Activated CD4-positive, CD25-positive, alpha-beta regulatory T cell treated with anti-CD3 and anti-CD28 coated beads, Interleukin-2, amount 50 U/mL, for 16 hours (primary cell): ENCODE measurements around the gene TRIM10.
"Not testable (repeated sequence)": the region's sequence is repeated elsewhere in the genome, so short reads cannot be mapped to it uniquely, and the experiment has no call there.

Experiments
- DNase-seq: peaks from one replicate; pipeline ENCODE4 v3.0.0-alpha.2; 2020; ENCODE audit warnings: low read depth, low spot score

TRIM10 gene

GRCh38 chr6:30129265-30130178 is 31.5 kb downstream of the TRIM10 start:
- DNase-seq, result no peak

- no peak for DNase-seq
These were observed 33.5 kb downstream of the TRIM10 start for GRCh38 chr6:30127238-30128093.

DNA sequence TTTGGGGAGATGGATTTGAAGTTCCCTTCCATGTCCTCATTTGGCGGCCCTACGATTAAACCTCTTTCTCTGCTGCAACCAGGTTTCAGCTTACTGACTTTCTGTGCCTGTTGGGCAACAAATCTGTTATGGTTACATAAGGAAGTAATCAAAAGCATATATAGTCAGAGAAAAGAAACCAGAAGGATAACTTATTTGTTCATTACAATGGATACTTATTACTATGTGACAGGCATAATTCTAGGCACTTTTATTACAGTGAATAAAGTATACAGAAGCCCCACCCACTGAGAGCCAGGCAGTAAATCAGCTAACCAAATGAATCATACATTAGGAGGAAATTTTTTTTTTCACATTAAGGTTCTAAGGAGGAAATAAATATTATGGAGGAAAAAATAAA is 38.5 kb downstream of the TRIM10 start:
- no peak for DNase-seq

DNA sequence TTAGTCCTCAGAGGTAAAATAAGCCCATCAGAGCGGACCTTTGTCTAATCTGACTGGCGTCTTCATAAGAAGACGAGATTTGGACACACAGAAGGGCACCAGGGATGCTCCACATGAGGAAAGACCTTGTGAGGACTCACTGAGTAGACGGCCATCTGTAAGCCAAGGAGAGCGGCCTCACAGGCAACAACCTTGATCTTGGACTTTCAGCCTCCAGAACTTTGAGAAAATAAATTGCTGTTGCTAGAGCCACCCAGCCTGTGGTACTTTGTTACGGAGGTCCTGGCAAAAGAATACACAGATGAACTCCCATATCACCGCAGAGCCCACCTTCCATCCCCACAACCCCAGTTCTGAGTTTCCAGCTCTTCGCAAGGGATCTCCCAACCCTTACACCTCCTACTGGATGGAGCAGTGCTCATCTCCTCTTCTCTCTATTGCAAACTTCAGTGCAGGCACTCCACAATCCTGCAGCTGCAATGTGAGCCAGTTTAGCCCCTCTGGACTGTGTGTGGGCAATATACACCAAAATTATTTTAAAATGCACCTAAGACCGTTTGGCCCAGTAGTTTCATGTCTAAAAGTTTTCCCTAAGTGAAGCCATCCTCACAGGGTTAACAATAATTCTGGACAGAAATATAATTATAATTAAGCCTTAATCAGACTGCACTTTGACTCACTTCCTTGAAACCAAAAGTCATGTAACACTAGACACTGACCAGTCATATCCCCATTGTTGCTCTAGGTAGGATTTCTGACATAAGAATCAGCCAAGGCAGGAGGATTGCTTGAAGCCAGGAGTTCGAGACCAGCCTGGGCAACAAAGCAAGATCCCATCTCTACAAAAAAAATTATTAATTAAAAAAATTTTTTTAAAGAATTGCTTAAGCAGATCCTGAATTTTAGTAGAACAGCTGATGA is 39.3 kb downstream of the TRIM10 start:
- DNase-seq, result no peak

- DNase-seq, result not testable (repeated sequence)
These were observed 42.3 kb downstream of the TRIM10 start for GRCh38 chr6:30118691-30119090.

- DNase-seq, result no peak
These were observed 44.3 kb downstream of the TRIM10 start for GRCh38 chr6:30116724-30117123.

DNA sequence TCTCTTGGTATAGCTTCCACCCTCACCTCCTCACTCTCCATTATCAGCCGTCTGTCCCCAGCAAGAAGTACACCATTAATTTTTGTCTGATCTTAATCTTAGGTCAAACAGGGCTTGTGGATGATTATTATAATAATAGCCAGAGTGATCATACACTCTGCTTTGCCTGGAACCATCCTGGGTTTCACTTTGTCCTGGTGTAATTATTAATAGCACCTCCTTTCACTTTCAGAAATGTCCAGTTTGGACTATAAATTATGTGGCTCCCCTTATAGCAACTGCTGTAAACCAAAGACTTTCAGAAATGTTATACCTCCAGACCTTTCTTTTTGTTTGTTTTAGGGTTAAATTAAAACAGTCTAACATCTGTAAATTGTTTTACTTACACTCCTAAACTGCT is 47.2 kb downstream of the TRIM10 start:
- no peak for DNase-seq

DNA sequence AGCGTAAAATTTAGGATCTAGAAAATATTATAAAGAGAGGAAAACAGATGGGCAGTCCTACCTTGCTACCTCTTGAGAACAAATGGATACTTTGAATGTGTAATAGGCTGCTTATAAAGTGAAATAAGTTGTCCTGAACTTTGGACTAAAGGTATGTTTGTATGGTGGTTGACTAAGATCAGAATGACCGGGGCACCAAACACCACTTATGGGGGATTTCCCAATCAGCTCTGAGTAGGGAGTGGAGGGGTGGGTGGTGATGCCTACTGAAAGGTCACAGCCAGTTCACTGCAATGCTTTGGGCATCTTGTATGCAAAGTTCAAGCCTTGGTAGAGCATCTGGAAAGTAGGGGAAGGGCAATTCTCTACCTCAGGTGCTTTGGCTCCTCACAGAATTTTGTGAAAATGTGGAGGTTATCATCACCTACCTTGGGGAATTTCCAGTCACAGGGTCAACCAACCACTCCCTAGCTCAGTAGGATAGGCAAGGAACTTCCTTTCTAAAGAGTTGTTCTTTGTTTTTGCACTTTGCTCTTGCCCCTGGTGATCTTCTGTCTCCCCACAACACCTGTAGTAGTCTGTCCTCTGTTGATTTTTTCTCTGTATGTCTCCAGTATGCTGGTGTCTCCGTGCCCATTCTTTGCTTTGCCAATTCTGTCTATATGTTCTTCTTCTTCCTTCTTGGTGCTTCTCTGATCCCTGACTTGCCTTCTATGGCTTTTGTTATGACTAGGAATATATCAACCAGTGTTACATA is 47.8 kb downstream of the TRIM10 start, which contains the start of gene TRIM31:
TRIM31 (minus strand) TSS at position 88 of the 757 bp plus-strand sequence. CDS start 285 bp downstream, outside the sequence.
- DNase-seq, result no peak

DNA sequence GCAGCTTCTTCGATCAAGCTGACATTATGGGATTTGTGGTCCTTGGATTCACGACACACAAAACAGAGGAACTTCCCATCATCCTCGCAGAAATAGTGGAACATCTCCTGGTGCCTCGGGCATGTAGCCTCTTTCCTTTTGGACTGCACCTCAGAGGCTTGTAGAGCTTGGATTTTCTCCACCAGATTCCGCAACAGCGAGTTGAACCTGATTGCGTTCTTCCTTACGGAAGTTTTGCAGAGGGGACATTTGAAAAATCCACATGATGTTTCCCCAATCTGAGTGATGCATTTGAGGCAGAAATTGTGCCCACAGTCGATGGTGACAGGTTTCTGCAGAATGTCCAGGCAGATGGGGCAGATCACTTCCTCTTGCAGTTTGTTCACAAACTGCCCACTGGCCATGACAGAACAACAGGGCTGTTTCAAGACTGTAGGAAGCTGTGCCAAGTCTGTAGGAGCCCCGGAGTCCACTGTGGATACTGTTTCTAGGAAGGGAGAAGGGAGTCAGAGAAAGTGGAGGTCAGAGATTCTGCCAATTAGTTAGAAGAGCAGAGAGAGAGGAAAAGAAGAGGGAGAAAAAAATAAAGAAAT is 48.5 kb downstream of the TRIM10 start:
- DNase-seq, result no peak

- no peak for DNase-seq
These were observed 49.6 kb downstream of the TRIM10 start for GRCh38 chr6:30111266-30111856.

GRCh38 chr6:30104661-30105060 is 56.4 kb downstream of the TRIM10 start:
- no peak for DNase-seq

- DNase-seq, result no peak
These were observed 57.2 kb downstream of the TRIM10 start for GRCh38 chr6:30103872-30104179.

DNA sequence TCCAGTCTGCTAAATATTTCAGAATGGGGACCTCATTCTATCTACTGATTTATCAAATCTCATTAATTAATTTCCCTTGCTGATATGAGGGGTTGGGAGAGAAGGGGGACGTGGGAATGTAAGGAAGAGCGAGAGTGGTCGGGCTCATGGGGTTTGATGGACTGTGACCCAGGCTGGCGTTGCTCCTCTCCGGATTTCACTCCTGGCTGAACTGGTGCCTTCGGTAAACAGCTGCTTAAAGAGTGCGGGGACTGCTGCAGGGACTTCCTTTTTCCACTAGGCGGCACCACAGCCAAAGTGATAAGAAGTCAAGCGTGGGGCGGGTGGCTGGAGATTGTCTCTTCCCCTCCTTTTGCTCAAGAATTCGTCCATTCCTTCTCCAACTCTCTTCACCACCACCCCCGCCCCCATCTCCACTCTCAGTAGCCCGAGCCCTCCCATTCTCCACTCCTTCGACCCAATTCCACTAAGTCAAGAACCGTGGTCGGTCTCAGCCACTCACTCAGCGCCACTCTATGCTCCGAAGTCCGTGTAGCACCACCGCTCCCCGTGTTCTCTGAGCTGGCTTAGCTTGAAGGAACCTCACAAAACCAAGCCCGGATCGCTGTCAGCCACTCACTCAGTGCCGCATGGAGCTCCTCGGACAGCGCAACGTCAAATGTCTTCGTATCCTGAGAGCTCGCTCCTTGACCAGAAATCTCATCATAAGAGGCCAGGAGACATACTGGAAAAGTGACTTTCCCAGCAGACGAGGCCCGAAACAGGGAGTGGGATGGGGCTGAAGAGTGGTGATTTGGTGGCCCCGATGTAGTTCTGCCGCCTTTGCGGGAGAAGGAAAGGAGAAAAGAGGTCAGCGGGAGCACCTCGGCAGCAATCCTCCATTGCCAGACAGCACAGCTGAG is 57.8 kb downstream of the TRIM10 start:
- peak; percentile 69 for DNase-seq

GRCh38 chr6:30102414-30102969 is 58.5 kb downstream of the TRIM10 start:
- no peak for DNase-seq
